ENCODE results near the gene NFXL1.

- TF ChIP-seq POLR2A (IDR thresholded peaks at IDR 0.05; ENCODE audit: low read length) (no peak), GATA1 (IDR thresholded peaks at IDR 0.05; ENCODE audit: low read depth, low read length) (no peak)
Measured at GRCh38 chr4:47913330-47913729, 1.1 kb downstream of the NFXL1 start.

All from erythroblast (primary cell).